NCI-H1105 (cell line): ENCODE measurements around the gene GNPDA1.

Experiments used
- DNase-seq: peaks from one replicate; lab custom pipeline; 2025; lab: John Stamatoyannopoulos, UW

Gene GNPDA1

GRCh38 chr5:142023836-142024235, 11.0 kb upstream of the GNPDA1 start:
- no peak for DNase-seq

- DNase-seq = no peak
These were observed 7.4 kb upstream of the GNPDA1 start for GRCh38 chr5:142020122-142020659.

GRCh38 chr5:142017832-142018427, 5.1 kb upstream of the GNPDA1 start:
- DNase-seq = no peak

GRCh38 chr5:142016556-142016955, 3.7 kb upstream of the GNPDA1 start:
- no peak for DNase-seq

GRCh38 chr5:142015781-142016533, 3.1 kb upstream of the GNPDA1 start:
- DNase-seq = no peak

- DNase-seq = peak; percentile 8
These were observed 2.2 kb upstream of the GNPDA1 start for GRCh38 chr5:142014911-142015584.

GRCh38 chr5:142013734-142014521, 1.1 kb upstream of the GNPDA1 start:
- DNase-seq = no peak

- no peak for DNase-seq
These were observed 541 bp downstream of the GNPDA1 start for GRCh38 chr5:142012186-142012785.

GRCh38 chr5:142011572-142012185, 1.1 kb downstream of the GNPDA1 start:
- DNase-seq = no peak

GRCh38 chr5:142009886-142010285, 2.9 kb downstream of the GNPDA1 start:
- DNase-seq = no peak

- no peak for DNase-seq
These were observed 4.0 kb downstream of the GNPDA1 start for GRCh38 chr5:142008813-142009212.

GRCh38 chr5:142007237-142007544, 5.6 kb downstream of the GNPDA1 start:
- DNase-seq = no peak

GRCh38 chr5:142006363-142007236, 6.2 kb downstream of the GNPDA1 start:
- no peak for DNase-seq

- DNase-seq = no peak
These were observed 9.5 kb downstream of the GNPDA1 start for GRCh38 chr5:142003266-142003800.

- no peak for DNase-seq
These were observed 11.9 kb downstream of the GNPDA1 start for GRCh38 chr5:142000704-142001484.

GRCh38 chr5:142000173-142000572, 12.7 kb downstream of the GNPDA1 start:
- DNase-seq = no peak

GRCh38 chr5:141997358-141997960, 15.4 kb downstream of the GNPDA1 start:
- DNase-seq = no peak

GRCh38 chr5:141995656-141996055, 17.2 kb downstream of the GNPDA1 start:
- no peak for DNase-seq
